Upper lobe of left lung (tissue), 6 donors: ENCODE results near the gene KDM4E. TPM values are rescaled to one million over a fixed set of nuclear protein-coding genes. Genes with fewer than 3 reads are reported as not detected.
"Not testable (repeated sequence)": the region's sequence is repeated elsewhere in the genome, so short reads cannot be mapped to it uniquely, and the experiment has no call there.

ENCODE experiments used
- ATAC-seq, 2 donors: fragments of 200-7000 bp; cut with Tn5 transposase; one replicate each; pipeline ENCODE4 v1.9.1; 2022; ENCODE audit warnings: mild to moderate bottlenecking in 2 of 2, moderate library complexity in 2 of 2; ENCODE audit not compliant: low FRiP score in 2 of 2
- DNase-seq, 2 donors: peaks; one replicate each; pipeline ENCODE4 v3.0.0-alpha.2; 2019 to 2020
- H3K27ac ChIP-seq, 4 donors: fragments of 200-600 bp; sonication (generic); one replicate each; pipeline ENCODE4 v1.5.1; 2016 to 2019
- H3K27me3 ChIP-seq, 4 donors: fragments of 200-600 bp; sonication (generic); one replicate each; pipeline ENCODE4 v1.5.1; 2017 to 2019
- H3K36me3 ChIP-seq, 4 donors: fragments of 200-600 bp; sonication (generic); one replicate each; pipeline ENCODE4 v1.5.1; 2016 to 2019
- H3K4me1 ChIP-seq, 4 donors: fragments of 200-600 bp; sonication (generic); one replicate each; pipeline ENCODE4 v1.5.1; 2018 to 2019
- H3K4me3 ChIP-seq, 4 donors: fragments of 200-600 bp; sonication (generic); one replicate each; pipeline ENCODE4 v1.5.1; 2017 to 2019; ENCODE audit warnings: mild to moderate bottlenecking in 2 of 4, moderate library complexity in 1 of 4
- H3K9me3 ChIP-seq, 4 donors: fragments of 200-600 bp; sonication (generic); one replicate each; pipeline ENCODE4 v1.5.1; 2018 to 2019
- EP300 ChIP-seq, 4 donors: sonication (generic); formaldehyde crosslinking; IDR thresholded peaks; one replicate each; pipeline ENCODE4 v1.5.1; 2017; ENCODE audit warnings: antibody characterized with exemption in 4 of 4, control low read depth in 2 of 4
- POLR2A ChIP-seq, 4 donors: fragments of 450-650 bp; IDR thresholded peaks; one replicate each; pipeline ENCODE4 v1.5.1; 2016 to 2017; ENCODE audit warnings: antibody characterized with exemption in 4 of 4, mild to moderate bottlenecking in 2 of 4
- POLR2AphosphoS5 ChIP-seq, 2 donors: sonication (generic); formaldehyde crosslinking; IDR thresholded peaks; one replicate each; pipeline ENCODE4 v1.5.1; 2017; ENCODE audit warnings: antibody characterized with exemption in 2 of 2
- WGBS, 2 donors: methylation state at CpG; one replicate each; pipeline ENCODE4 v1.1.5; 2017 to 2018; 5-methylcytosine and 5-hydroxymethylcytosine counted together
- total RNA-seq, 6 donors: library from RNA; depleted of rRNA in 4 of 6; stranded (reverse); fragments of >200 nt in 4 of 6; gene quantifications; one replicate each; pipeline versions ENCODE4 v1.1.0 to v1.2.1, GENCODE V29; 2016 to 2021
- TF ChIP-seq, protein P1 (sequence below), 6 experiments: fragments of 450-650 bp in 4 of 6; fragments of 200-600 bp in 2 of 6; sonication (generic) in 2 of 6; IDR thresholded peaks; one replicate each; pipeline ENCODE4 v1.5.1; 2016 to 2019; ENCODE audit warnings: antibody characterized with exemption in 6 of 6
- donor health status: DM: no; HTN: no; CAD: no; lungs with moderate emphysema.
- donor health status: DM: no; HTN: yes; CAD: no; lungs with severe emphysema.

KDM4E gene
- total RNA-seq, 6 donors from 2014 or later, result not detected

DNA sequence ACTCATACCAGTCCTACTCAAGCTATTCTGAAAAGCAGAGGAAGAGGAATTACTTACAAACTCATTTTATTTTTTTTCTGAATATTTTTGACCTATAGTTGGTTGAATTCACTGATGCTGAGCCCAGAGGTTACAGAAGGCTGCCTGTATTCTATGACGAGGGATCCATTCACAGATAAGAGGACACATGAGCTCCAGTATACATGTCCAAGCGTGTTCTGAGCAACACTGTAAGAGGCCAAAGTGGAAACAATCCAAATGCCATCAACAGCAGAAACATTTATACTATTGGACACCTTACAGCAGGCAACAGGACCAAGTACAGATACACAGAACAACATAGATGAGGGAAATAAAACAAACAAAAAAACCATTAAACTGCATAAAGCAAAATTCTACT, 10.3 kb downstream of the KDM4E start:
- H3K36me3 ChIP-seq, result no peaks in the 10 kb centered on the region
- peaks cover 0 to 8% (median 0%) of the 10 kb centered on the region in 4 donors for H3K4me1 ChIP-seq
- 82 to 89% methylated on average over 2 of the region's 2 CpGs for WGBS, 2 donors
- no peak overlapping the region for H3K27ac ChIP-seq
- H3K27me3 ChIP-seq, result no peaks in the 10 kb centered on the region
- no peak for ATAC-seq
- no peak overlapping the region for H3K4me3 ChIP-seq
- DNase-seq, result no peak
- no peak for TF ChIP-seq POLR2AphosphoS5 (IDR thresholded peaks at IDR 0.05)
- TF ChIP-seq EP300 (IDR thresholded peaks at IDR 0.05), result no peak
- TF ChIP-seq, protein P1, sequence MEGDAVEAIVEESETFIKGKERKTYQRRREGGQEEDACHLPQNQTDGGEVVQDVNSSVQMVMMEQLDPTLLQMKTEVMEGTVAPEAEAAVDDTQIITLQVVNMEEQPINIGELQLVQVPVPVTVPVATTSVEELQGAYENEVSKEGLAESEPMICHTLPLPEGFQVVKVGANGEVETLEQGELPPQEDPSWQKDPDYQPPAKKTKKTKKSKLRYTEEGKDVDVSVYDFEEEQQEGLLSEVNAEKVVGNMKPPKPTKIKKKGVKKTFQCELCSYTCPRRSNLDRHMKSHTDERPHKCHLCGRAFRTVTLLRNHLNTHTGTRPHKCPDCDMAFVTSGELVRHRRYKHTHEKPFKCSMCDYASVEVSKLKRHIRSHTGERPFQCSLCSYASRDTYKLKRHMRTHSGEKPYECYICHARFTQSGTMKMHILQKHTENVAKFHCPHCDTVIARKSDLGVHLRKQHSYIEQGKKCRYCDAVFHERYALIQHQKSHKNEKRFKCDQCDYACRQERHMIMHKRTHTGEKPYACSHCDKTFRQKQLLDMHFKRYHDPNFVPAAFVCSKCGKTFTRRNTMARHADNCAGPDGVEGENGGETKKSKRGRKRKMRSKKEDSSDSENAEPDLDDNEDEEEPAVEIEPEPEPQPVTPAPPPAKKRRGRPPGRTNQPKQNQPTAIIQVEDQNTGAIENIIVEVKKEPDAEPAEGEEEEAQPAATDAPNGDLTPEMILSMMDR (IDR thresholded peaks at IDR 0.05), result no peak
- TF ChIP-seq POLR2A (IDR thresholded peaks at IDR 0.05), result no peak
- H3K9me3 ChIP-seq, result no peaks in the 10 kb centered on the region

DNA sequence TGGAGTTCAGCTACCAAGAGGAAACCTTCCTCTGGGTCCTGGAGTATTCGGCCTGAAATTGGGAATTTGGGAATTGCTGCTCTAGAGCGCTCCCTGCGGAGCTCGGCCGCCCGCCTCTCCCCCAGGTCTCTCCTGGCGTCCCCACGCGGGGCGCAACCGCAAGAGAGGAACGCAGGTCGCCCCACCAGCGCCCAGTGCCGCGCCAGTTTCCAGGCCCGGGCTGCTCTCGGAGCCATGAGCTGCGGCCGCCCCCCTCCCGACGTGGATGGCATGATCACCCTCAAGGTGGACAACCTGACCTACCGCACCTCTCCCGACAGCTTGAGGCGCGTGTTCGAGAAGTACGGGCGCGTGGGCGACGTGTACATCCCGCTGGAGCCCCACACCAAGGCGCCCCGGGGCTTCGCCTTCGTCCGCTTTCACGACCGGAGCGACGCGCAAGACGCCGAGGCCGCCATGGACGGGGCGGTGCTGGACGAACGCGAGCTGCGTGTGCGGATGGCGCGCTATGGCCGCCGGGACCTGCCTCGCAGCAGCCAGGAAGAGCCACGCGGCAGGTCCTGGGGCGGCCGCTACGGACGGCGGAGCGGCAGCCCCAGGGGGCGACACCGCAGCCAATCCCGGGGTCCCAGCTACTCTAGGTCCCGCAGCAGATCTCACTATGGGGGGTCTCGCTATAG, 12.4 kb downstream of the KDM4E start:
- H3K9me3 ChIP-seq, H3K27ac ChIP-seq, H3K4me1 ChIP-seq, H3K27me3 ChIP-seq, H3K36me3 ChIP-seq: not testable (repeated sequence)
- ATAC-seq (peak in 1 of 2 donors; percentile 72), DNase-seq (peak in 1 of 2 donors; percentile 85)
- WGBS, 2 donors, result 35 to 40% methylated on average over 1 to 68 of the region's 71 CpGs
- H3K4me3 ChIP-seq, result peak overlapping the region in 3 of 4 donors; percentile 23 to 40 (median 30)

DNA sequence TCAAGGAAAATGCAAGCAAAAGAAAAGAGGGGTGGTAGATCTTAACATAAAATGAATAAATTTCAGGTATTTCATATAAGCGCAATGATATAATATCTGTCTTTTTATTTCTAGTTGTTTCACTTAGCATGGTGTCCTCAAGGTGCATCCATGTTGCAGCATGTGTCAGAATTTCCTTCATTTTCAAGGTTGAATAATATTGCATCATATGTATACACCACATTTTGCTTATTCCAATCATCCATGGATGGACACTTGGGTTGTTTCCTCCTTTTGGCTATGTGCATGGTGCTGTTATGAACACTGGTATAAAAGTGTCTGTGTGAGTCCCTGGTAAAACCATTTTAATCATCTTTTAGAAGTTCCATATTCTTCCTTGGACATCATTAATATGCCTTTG, 17.2 kb downstream of the KDM4E start:
- no peak for ATAC-seq

DNA sequence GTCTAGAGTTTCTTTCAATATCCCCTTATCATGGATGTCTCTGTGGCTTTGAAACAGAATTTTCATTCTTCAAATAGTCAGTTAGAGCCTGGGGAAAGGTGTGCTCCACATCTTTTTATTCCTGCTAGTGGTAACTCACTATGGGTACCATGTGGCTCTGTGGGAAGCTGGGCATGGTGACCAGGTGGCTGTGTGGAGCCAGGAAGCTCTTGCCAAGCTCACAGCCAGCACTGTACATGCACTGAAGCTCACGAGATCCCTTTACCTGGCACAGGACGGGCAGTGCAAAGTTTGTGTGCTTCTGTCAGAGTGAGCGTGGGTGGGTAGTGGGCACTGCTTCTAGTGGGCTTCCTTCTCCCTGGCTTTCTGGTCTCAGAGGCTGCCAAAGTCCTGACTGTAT, 17.8 kb downstream of the KDM4E start:
- ATAC-seq, result no peak
- H3K4me1 ChIP-seq, result no peaks in the 10 kb centered on the region
- TF ChIP-seq POLR2A (IDR thresholded peaks at IDR 0.05), result no peak

More for the DNA sequence above, 17.2 kb downstream of the KDM4E start:
- no peaks in the 10 kb centered on the region for H3K9me3 ChIP-seq
- TF ChIP-seq POLR2AphosphoS5 (IDR thresholded peaks at IDR 0.05) (no peak), EP300 (IDR thresholded peaks at IDR 0.05) (no peak), POLR2A (IDR thresholded peaks at IDR 0.05) (no peak)
- TF ChIP-seq, protein P1 (IDR thresholded peaks at IDR 0.05), result no peak
- no peak overlapping the region for H3K27ac ChIP-seq
- no peak overlapping the region for H3K4me3 ChIP-seq
- no peaks in the 10 kb centered on the region for H3K27me3 ChIP-seq
- H3K4me1 ChIP-seq, result peaks cover 0 to 5% (median 0%) of the 10 kb centered on the region in 4 donors
- DNase-seq, result no peak
- WGBS, 2 donors, result 93 to 100% methylated on average over 1 of the region's 1 CpG
- no peaks in the 10 kb centered on the region for H3K36me3 ChIP-seq

DNA sequence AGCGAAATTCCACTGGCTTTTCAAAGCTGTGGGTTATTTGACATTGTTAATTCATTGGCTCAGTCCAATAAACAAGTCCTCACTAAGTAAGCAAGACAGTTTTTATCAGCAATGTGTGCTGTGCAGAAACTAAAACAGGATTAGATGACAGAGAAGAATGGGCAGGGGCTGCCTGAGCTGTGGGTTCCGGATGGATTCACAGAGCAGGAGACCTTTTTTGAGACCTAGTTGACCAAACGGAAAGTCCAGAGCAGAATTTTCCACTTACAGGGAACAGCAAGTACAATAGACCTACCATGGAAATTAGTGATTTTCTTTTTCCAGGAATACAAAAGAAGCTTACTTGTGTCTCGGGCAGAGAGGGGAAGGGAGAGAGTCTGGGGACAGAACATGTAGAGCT, 19.0 kb downstream of the KDM4E start:
- H3K27ac ChIP-seq, result no peak overlapping the region
- 38 to 58% methylated on average over 4 of the region's 4 CpGs for WGBS, 2 donors
- no peaks in the 10 kb centered on the region for H3K4me1 ChIP-seq
- TF ChIP-seq EP300 (IDR thresholded peaks at IDR 0.05) (no peak), POLR2A (IDR thresholded peaks at IDR 0.05) (no peak), POLR2AphosphoS5 (IDR thresholded peaks at IDR 0.05) (no peak)
- TF ChIP-seq, protein P1 (IDR thresholded peaks at IDR 0.05), result no peak
- no peaks in the 10 kb centered on the region for H3K9me3 ChIP-seq
- H3K4me3 ChIP-seq, result no peak overlapping the region
- no peaks in the 10 kb centered on the region for H3K27me3 ChIP-seq
- DNase-seq (no peak), ATAC-seq (no peak)
- no peaks in the 10 kb centered on the region for H3K36me3 ChIP-seq

More for the DNA sequence above, 17.8 kb downstream of the KDM4E start:
- Histone ChIP-seq H3K4me3 (no peak overlapping the region), H3K27me3 (no peaks in the 10 kb centered on the region), H3K27ac (no peak overlapping the region), H3K36me3 (no peaks in the 10 kb centered on the region), H3K9me3 (no peaks in the 10 kb centered on the region)
- no peak for DNase-seq
- WGBS, 2 donors, result 76% methylated on average over 3 of the region's 3 CpGs; no CpG with 5 or more reads in 1 of the 2 donors

DNA sequence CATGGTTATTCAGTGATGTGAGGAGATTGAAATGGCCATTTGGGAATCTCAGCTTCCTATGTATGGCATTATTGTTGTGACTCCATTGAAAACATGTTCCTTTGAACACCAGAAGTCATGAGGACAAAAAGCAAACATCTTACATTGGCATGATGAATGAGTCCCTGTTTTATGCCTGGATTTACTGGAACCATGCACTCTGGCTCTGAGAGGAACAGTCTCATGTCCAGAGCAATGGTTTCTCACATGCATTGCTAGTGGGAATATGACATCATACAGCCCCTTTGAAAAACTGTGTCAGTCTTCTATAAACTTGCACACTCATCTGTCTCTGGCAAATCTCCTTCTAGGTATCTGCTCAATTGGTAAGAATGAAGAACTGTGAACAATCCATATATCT, 20.8 kb downstream of the KDM4E start:
- DNase-seq (no peak), ATAC-seq (no peak)
- Histone ChIP-seq H3K27ac (no peak overlapping the region), H3K4me1 (no peaks in the 10 kb centered on the region), H3K36me3 (no peaks in the 10 kb centered on the region), H3K4me3 (no peak overlapping the region), H3K9me3 (no peaks in the 10 kb centered on the region), H3K27me3 (no peaks in the 10 kb centered on the region)
- TF ChIP-seq POLR2A (IDR thresholded peaks at IDR 0.05) (no peak), POLR2AphosphoS5 (IDR thresholded peaks at IDR 0.05) (no peak), EP300 (IDR thresholded peaks at IDR 0.05) (no peak)
- TF ChIP-seq, protein P1 (IDR thresholded peaks at IDR 0.05), result no peak

DNA sequence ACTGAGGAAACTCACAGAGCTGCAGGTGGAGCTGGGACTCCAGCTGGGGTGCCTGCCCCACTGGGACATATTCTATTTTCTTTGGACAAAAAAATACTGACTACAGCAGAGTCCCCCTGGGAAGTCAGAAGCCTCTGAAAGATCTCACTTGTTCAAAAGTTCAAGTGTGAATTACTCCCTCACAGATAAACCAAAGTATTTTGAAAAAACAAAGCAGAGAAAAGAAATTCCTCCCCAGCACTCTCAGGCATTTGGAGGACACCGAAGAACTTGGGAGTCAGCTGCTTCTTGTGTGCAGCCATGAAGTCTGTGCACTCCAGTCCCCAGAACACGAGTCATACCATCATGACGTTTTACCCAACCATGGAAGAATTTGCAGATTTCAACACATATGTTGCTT, 24.1 kb downstream of the KDM4E start, which contains the start of gene KDM4F:
Gene KDM4F (plus strand): TSS at position 301 of the 400 bp plus-strand sequence.
- H3K4me3 ChIP-seq, H3K36me3 ChIP-seq, H3K27ac ChIP-seq, H3K9me3 ChIP-seq, H3K27me3 ChIP-seq, H3K4me1 ChIP-seq, DNase-seq, ATAC-seq: not testable (repeated sequence)
- 86% methylated on average over 2 to 3 of the region's 3 CpGs for WGBS, 2 donors
